A673 (cell line): ENCODE results near the gene KIAA1328. TPM values are rescaled to one million over a fixed set of nuclear protein-coding genes. Genes with fewer than 3 reads are reported as not detected.

Experiments
- BruUV-seq: library from RNA; stranded (reverse); fragments of 400-500 nt; replicated peaks from 2 replicates; lab custom pipeline; 2021; lab: Mats Ljungman, UMichigan
- CTCF ChIA-PET: fragments of 300-600 bp; sonication (Branson Sonifier 250); formaldehyde crosslinking; loops from one replicate; lab custom pipeline; 2022; ENCODE audit warnings: antibody characterized with exemption; lab: Charles Lee
- POLR2A ChIA-PET: fragments of 300-600 bp; sonication (Branson Sonifier 250); formaldehyde crosslinking; loops from one replicate; lab custom pipeline; 2022; ENCODE audit warnings: antibody characterized with exemption; ENCODE audit not compliant: low non-redundant PET; lab: Charles Lee
- DNase-seq: peaks from one replicate; pipeline ENCODE4 v3.0.0-alpha.2; 2015; ENCODE audit warnings: low spot score
- H3K27ac ChIP-seq: fragments of 200-600 bp; sonication (generic); 2 replicates; pipeline ENCODE4 v1.5.1; 2016; ENCODE audit warnings: mixed run types, low read depth, mild to moderate bottlenecking, mixed read lengths, antibody characterized with exemption, low read length; ENCODE audit not compliant: poor library complexity, severe bottlenecking
- H3K27me3 ChIP-seq: fragments of 200-600 bp; sonication (generic); replicated peaks from 2 replicates; pipeline ENCODE4 v1.6.1; 2017; ENCODE audit warnings: mixed run types, low read depth, mild to moderate bottlenecking, mixed read lengths, antibody characterized with exemption, low read length; ENCODE audit not compliant: insufficient read depth, poor library complexity
- H3K36me3 ChIP-seq: fragments of 200-600 bp; sonication (generic); 2 replicates; pipeline ENCODE4 v1.6.1; 2016; ENCODE audit warnings: mixed run types, mild to moderate bottlenecking, mixed read lengths, antibody characterized with exemption, low read length; ENCODE audit not compliant: insufficient read depth, poor library complexity, severe bottlenecking
- H3K4me1 ChIP-seq: fragments of 200-600 bp; sonication (generic); 2 replicates; pipeline ENCODE4 v1.6.1; 2017; ENCODE audit warnings: mixed run types, mild to moderate bottlenecking, mixed read lengths, antibody characterized with exemption, low read length; ENCODE audit not compliant: insufficient read depth, poor library complexity, severe bottlenecking
- H3K4me3 ChIP-seq: fragments of 200-600 bp; sonication (generic); 2 replicates; pipeline ENCODE4 v1.5.1; 2016; ENCODE audit warnings: low read depth, mixed run types, mild to moderate bottlenecking, mixed read lengths, low read length; ENCODE audit not compliant: poor library complexity, severe bottlenecking
- H3K9me3 ChIP-seq: fragments of 200-600 bp; sonication (generic); 2 replicates; pipeline ENCODE4 v1.6.1; 2016; ENCODE audit warnings: mixed run types, low read depth, mild to moderate bottlenecking, mixed read lengths, antibody characterized with exemption, low read length; ENCODE audit not compliant: poor library complexity, severe bottlenecking
- EZH2 ChIP-seq: fragments of 200-600 bp; sonication (generic); IDR thresholded peaks from 2 replicates; pipeline ENCODE4 v1.6.1; 2017; ENCODE audit warnings: borderline replicate concordance, low read depth, mild to moderate bottlenecking, mixed read lengths, antibody characterized with exemption, low read length; ENCODE audit not compliant: poor library complexity, severe bottlenecking
- intact Hi-C: fragments of 100-400 bp; cut with micrococcal nuclease; formaldehyde crosslinking; loops from one replicate; pipeline ENCODE4 v1.10.0; 2022; ENCODE audit not compliant: unreplicated experiment
- total RNA-seq: library from RNA; stranded (reverse); gene quantifications from 2 replicates; pipeline ENCODE4 v1.2.3, GENCODE V29; 2021
- TF ChIP-seq, protein P1 (sequence below): fragments of 300-800, 200-600 bp; sonication (generic); conservative IDR thresholded peaks from 2 replicates; pipeline ENCODE4 v1.5.1; 2017; ENCODE audit warnings: low read depth, mild to moderate bottlenecking, antibody characterized with exemption, low read length, moderate library complexity, mixed read lengths

The KIAA1328 gene
- total RNA-seq, 1 experiment from 2014 or later = 6.5 TPM

DNA sequence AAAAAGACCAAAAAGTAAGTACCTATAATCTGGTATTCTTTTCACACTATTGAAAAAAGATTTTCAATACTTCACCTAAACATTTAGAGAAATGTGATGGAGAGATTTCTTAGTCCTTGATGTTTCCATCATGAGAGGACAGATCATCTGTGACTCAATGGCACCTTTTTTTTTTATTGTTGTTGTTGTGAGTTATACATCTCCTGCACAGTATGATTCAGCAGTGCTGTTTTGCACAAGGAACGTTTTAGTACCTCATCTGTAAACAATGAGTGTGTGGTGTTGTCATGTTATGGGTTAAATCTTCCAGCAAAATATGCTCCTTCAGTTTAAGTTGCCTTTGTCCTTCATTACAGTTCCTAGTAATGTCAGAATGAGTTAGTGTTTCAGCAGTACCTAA is 2.2 kb downstream of the KIAA1328 start:
- CTCF ChIA-PET = no interaction called here
- Histone ChIP-seq H3K36me3 (no peaks in the 10 kb centered on the region), H3K4me1 (peaks cover 12% of the 10 kb centered on the region), H3K27me3 (no peaks in the 10 kb centered on the region), H3K9me3 (no peaks in the 10 kb centered on the region), H3K4me3 (no peak overlapping the region), H3K27ac (no peak overlapping the region)
- POLR2A ChIA-PET = no interaction called here
- TF ChIP-seq EZH2 = no peak
- TF ChIP-seq, protein P1, sequence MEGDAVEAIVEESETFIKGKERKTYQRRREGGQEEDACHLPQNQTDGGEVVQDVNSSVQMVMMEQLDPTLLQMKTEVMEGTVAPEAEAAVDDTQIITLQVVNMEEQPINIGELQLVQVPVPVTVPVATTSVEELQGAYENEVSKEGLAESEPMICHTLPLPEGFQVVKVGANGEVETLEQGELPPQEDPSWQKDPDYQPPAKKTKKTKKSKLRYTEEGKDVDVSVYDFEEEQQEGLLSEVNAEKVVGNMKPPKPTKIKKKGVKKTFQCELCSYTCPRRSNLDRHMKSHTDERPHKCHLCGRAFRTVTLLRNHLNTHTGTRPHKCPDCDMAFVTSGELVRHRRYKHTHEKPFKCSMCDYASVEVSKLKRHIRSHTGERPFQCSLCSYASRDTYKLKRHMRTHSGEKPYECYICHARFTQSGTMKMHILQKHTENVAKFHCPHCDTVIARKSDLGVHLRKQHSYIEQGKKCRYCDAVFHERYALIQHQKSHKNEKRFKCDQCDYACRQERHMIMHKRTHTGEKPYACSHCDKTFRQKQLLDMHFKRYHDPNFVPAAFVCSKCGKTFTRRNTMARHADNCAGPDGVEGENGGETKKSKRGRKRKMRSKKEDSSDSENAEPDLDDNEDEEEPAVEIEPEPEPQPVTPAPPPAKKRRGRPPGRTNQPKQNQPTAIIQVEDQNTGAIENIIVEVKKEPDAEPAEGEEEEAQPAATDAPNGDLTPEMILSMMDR = no peak
- intact Hi-C loops = no loop called here
- BruUV-seq = no TSS peak
- no peak for DNase-seq

- BruUV-seq = no TSS peak
- intact Hi-C loops = no loop called here
- CTCF ChIA-PET = no interaction called here
Measured at GRCh38 chr18:36833120-36833519, 4.2 kb downstream of the KIAA1328 start.

DNA sequence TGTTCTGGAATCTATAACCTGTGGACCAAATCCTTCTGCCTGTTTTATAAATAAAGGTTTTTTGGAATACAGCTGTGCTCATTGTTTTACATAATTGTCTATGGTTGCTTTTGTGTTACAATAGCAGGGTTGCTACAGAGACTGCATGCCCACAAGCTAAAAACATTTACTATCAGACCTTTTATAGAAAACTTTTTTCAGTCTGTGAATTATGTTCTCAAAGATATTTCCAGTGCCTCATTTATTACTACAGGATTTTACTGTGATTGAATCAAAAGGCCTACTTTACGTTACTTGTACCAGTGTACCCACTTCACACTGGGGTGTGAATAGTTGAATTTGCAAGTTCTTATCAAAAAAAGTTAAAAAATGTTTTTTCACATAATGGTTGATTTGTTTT is 7.0 kb downstream of the KIAA1328 start:
- POLR2A ChIA-PET = no interaction called here
- H3K36me3 ChIP-seq = no peaks in the 10 kb centered on the region
- no peak for TF ChIP-seq EZH2
- TF ChIP-seq, protein P1 = no peak
- H3K4me3 ChIP-seq = no peak overlapping the region
- CTCF ChIA-PET = no interaction called here
- no peak for DNase-seq
- no peak overlapping the region for H3K27ac ChIP-seq
- intact Hi-C loops = no loop called here
- H3K9me3 ChIP-seq = peaks cover 5% of the 10 kb centered on the region
- BruUV-seq = no TSS peak
- no peaks in the 10 kb centered on the region for H3K4me1 ChIP-seq
- H3K27me3 ChIP-seq = no peaks in the 10 kb centered on the region

More at GRCh38 chr18:36833120-36833519, 4.2 kb downstream of the KIAA1328 start:
- Histone ChIP-seq H3K36me3 (no peaks in the 10 kb centered on the region), H3K4me1 (peaks cover 8% of the 10 kb centered on the region), H3K27me3 (no peaks in the 10 kb centered on the region), H3K4me3 (no peak overlapping the region), H3K27ac (no peak overlapping the region), H3K9me3 (peaks cover 5% of the 10 kb centered on the region)
- TF ChIP-seq, protein P1 = no peak
- no peak for TF ChIP-seq EZH2
- POLR2A ChIA-PET = no interaction called here
- DNase-seq = no peak
